Mesenteric fat pad (tissue), 1 donor: ENCODE measurements around the gene CSK. TPM values are rescaled to one million over a fixed set of nuclear protein-coding genes. Genes with fewer than 3 reads are reported as not detected.

Experiments
- DNase-seq: peaks from one replicate; pipeline ENCODE4 v3.0.0-alpha.2; 2020; ENCODE audit warnings: low spot score
- total RNA-seq: library from RNA; stranded (reverse); fragmentation: NEBNext Ultra II Directional; extraction: Animal tissue kit (Norgen Biotek cat#: 25700); gene quantifications from one replicate; pipeline ENCODE4 v1.2.1, GENCODE V29; 2021
- donor health status: DM: yes; HTN: yes; CAD: no.

CSK gene
- total RNA-seq, 1 donor from 2014 or later: 46.9 TPM

DNA sequence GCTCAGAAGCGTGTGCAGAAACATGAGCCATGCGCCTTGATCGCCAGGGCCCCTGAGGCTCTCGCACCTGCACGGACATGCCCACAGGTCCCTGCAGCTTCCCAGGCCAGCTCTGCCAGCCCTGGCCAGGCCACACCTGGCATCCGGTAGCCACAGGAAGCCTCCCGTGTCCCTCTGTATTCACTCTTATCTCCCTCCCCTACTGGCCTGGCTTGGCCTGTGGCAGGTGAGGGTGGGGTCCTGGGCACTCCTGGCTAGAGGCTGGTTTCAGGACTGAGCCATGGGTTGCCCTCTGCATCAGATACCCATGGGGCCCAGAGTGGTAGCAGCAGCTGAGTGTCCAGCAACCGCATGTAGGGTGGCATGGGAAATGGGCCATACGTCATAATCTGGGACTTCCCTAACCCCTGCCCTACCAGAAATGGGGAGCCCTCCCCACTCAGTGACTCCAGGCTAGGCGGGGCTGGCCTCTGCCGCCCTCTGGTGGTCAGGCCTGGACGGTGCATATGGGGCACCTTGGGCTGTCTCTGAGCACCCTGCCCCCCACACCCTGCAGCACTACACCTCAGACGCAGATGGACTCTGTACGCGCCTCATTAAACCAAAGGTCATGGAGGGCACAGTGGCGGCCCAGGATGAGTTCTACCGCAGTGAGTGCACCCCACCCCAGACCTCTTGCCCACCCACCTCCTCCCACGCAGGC is 18.1 kb downstream of the CSK start:
- no peak for DNase-seq

GRCh38 chr15:74800559-74801094 is 18.7 kb downstream of the CSK start:
- DNase-seq: no peak

- no peak for DNase-seq
These were observed 19.6 kb downstream of the CSK start for GRCh38 chr15:74801311-74801997.

DNA sequence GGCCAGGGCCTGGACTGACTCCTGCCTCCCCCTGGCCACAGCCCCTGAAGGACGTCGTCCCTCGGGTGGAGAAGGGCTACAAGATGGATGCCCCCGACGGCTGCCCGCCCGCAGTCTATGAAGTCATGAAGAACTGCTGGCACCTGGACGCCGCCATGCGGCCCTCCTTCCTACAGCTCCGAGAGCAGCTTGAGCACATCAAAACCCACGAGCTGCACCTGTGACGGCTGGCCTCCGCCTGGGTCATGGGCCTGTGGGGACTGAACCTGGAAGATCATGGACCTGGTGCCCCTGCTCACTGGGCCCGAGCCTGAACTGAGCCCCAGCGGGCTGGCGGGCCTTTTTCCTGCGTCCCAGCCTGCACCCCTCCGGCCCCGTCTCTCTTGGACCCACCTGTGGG is 20.4 kb downstream of the CSK start:
- DNase-seq: no peak

GRCh38 chr15:74802862-74803447 is 21.1 kb downstream of the CSK start:
- DNase-seq: no peak

DNA sequence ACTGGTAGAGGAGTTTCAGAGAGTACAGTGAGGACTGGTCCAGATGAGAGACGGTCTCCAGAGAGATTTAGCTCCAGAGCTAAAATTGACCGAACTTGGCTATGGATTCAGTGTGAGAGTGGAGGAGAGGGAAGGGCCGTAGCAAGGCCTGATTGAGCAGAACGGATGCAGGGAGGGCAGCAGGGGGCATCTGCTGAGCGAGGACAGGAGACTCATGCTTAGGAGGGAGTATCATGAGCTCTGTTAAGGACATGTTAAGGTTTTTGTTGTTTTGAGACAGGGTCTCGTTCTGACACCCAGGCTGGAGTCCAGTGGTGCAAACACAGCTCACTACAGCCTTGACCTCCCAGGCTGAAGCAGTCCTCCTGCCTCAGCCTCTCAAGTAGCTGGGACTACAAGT is 23.1 kb downstream of the CSK start:
- no peak for DNase-seq

DNA sequence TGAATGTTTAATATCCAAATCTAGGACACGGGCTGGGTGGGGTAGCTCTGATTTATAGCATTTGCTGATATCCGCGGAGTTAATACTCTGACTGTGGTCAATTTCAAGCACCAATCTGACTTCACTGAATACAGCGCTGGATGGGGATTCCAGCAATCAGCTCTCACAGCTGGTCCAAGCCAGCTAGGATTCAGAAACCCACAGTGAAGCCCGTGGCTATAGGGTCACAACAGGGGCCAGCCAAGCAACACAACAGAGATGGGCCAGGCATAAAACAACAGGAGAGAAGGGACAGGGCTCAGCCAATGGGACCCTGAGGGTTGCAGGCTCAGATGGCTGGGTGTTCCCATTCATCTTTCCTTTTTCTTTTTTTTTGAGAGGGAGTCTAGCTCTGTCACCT is 25.4 kb downstream of the CSK start:
- DNase-seq: no peak

DNA sequence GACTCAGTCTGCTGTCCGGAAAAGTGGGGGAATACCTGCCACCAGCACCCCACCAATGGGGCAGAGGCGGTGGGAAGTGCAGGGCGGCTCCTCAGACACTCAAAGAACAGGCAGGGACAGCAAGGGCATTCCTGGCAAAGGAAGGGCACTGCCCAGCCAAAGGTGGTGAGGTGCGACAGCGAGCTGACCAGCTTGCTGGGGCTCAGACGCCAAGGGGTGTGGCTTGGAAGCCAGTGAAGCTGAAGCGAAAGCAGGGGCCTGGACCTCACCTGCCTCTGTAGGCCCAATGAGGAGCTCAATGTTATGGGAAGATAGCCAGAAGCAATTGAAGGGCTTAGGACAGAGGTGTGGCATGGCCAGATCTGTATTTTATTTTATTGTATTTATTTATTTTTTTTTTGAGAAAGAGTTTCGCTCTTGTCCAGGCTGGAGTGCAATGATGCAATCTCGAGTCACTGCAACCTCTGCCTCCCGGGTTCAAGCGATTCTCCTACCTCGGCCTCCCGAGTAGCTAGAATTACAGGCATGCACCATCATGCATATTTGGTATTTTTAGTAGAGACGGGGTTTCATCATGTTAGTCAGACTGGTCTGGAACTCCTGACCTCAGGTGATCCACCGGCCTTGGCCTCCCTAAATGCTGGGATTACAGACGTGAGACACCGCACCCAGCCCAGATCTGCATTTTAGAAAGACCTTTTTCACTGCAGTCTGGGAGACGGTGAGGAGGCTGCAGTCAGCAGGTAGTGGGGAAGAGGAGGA is 26.4 kb downstream of the CSK start:
- no peak for DNase-seq

- no peak for DNase-seq
These were observed 27.0 kb downstream of the CSK start for GRCh38 chr15:74808840-74809229.

GRCh38 chr15:74809242-74809641 is 27.4 kb downstream of the CSK start:
- no peak for DNase-seq

DNA sequence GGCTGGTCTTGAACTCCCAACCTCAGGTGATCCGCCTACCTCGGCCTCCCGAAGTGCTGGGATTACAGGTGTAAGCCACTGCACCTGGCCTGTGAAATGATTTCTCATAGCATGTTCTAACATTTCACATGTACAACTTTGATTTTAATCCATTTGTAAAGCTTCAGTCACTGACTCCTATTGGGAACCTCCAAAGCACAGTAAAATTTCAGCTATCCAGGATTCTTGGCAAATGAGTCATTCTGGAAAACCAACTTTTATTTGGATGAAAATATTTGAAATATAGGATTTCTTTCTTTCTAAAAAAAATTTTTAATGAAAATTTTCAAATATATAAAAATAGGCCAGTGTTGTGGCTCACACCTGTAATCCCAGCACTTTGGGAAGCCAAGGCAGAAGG is 28.1 kb downstream of the CSK start:
- DNase-seq: no peak

DNA sequence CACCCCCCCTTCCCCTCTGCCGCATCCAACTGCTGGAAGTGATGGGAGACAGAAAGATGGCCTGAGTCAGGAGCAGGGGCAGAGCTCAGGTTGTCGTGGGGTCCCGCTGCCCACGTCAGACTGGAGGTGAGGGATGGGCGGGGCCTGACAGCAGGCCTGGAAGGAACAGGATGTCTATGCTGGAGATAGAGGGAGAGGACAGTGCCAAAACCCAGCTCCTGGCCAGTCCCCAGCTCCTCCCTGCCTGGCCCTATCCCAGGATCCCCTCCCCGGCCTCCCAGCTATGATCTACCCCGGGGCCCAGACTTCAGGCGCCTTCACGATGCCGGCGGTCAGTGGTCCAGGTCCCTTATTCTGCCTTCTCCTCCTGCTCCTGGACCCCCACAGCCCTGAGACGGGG is 30.7 kb downstream of the CSK start, which contains the start of gene LMAN1L:
LMAN1L (plus strand) TSS at position 303 of the 400 bp plus-strand sequence; CDS start at position 323, 20 bp downstream.
- no peak for DNase-seq

GRCh38 chr15:74815121-74815934 is 33.4 kb downstream of the CSK start:
- no peak for DNase-seq

DNA sequence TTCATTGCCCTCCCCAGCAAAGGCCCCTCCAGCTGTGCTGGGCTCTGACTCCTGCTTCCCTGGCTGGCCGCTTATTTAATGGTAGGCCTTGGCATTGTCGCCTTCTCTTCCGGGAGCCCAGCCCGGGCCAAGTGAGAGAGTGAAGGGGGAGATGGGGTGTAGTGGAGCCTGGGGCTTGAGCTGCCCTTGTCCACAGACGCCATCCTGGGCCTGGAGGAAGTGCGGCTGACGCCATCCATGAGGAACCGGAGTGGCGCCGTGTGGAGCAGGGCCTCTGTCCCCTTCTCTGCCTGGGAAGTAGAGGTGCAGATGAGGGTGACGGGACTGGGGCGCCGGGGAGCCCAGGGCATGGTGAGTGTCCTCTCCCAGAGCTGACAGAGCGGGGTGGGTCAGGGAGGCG is 34.1 kb downstream of the CSK start:
- DNase-seq: no peak

DNA sequence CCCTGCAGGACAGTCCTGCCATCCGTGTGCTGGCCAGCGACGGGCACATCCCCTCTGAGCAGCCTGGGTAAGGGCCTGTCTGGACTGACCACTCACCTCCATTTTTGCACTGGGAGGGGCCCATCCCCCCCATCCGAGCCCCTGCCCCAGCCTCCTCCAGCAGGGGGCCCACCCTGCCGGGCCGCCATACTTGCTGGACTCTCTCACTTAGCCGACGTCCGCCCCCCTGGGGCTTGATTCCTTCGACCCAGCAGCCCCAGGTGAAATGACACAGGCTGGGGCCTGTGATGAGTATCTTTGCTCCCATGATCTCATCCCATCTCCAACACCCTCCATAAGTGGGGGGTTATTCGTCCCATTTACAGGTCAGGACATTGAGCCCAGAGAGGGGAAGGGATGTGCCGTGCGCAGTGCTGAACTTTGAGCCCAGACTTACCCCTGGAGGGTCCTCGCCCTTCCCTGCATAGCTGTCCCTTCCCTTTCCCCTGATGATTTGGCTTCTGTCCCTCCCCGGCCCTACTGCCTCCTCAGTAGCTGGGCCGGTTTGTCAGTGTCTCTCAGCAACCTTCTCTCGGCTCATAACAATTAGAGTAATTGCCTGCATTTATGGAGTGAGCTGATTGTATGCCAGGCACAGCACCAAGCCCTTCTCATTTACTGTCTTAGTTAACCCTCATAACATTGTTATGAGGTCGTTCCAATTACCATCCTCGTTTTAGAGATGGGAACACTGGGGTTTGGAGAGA is 34.9 kb downstream of the CSK start:
- no peak for DNase-seq

DNA sequence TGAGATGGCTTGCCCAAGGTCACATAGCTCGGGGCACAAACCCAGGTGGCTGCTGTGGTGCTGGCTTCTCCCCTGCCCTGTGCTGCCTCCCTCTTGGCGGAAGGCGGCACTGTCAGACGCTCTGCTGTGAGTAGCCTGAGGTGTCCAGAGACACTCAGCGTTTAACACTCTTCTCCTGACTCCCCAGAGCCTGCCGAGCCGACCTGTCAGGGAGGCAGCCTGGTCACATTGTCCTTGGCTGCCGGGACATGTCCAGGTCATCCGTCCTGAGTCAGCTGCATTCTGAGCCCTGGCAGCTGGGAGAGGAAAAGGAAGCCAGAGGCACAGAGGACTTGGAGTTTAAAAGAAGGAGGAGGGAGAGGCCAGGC is 35.5 kb downstream of the CSK start:
- no peak for DNase-seq

DNA sequence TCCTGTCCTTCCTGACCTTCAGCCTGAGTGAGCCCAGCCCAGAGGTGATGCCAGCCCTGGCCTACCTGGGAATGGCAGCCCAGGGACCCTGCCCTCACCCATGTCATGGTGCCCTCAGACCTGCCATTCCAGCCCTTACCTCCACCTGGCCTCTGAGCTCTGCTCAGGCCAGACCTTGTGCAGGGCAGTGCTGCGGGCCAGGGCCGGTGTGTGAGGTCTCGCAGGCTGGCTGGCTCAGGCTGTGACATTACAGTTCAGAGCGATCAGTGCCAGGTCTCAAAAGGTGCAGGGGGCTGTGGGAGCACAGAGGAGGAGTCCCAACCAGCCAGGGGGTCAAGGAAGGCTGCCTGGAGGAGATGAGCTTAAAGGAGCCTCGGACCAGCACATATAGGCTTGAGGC is 38.2 kb downstream of the CSK start:
- DNase-seq: no peak

GRCh38 chr15:74821091-74821789 is 39.4 kb downstream of the CSK start:
- no peak for DNase-seq

DNA sequence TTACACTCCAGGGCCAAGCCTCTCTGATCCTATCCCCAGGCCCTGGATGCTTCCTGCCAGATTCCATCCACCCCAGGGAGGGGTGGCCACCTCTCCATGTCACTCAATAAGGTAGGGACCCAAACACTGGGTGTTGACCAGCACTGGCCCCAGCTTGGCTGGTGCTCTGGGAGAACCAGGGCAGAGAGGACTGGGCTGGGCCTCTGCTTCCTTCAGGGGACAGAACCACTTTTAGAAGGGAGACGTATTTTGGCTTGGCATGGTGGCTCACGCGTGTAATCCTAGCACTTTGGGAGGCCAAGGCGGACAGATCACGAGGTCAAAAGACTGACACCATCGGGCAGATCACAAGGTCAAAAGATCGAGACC is 39.9 kb downstream of the CSK start:
- DNase-seq: no peak

GRCh38 chr15:74822233-74822632 is 40.4 kb downstream of the CSK start:
- DNase-seq: no peak
